Epithelial cell of proximal tubule (primary cell): ENCODE results near the gene CEP70. TPM values are rescaled to one million over a fixed set of nuclear protein-coding genes. Genes with fewer than 3 reads are reported as not detected.
"Not testable (repeated sequence)": the region's sequence is repeated elsewhere in the genome, so short reads cannot be mapped to it uniquely, and the experiment has no call there.

Source experiments
- DNase-seq: peaks from one replicate; pipeline ENCODE4 v3.0.0-alpha.2; 2011; ENCODE audit warnings: low read depth
- H3K4me3 ChIP-seq: 2 replicates; pipeline ENCODE4 v1.5.1; 2011; ENCODE audit warnings: low read depth, mild to moderate bottlenecking, low read length
- CTCF ChIP-seq: conservative IDR thresholded peaks from 2 replicates; pipeline ENCODE4 v1.5.1; 2012; ENCODE audit warnings: low read depth, mild to moderate bottlenecking, low read length
- total RNA-seq: library from RNA; depleted of rRNA; stranded (reverse); fragments of >200 nt; gene quantifications from 2 replicates; pipeline ENCODE4 v1.2.3, GENCODE V29; 2015

CEP70 gene
- total RNA-seq, 1 donor from 2014 or later: 21.0 TPM

GRCh38 chr3:138497851-138498250 lies 96.2 kb downstream of the CEP70 start:
- no peak for DNase-seq
- TF ChIP-seq CTCF: no peak
- H3K4me3 ChIP-seq: no peak overlapping the region

GRCh38 chr3:138497021-138497420 lies 97.0 kb downstream of the CEP70 start:
- no peak for TF ChIP-seq CTCF
- H3K4me3 ChIP-seq: no peak overlapping the region
- DNase-seq: no peak

GRCh38 chr3:138496436-138496835 lies 97.6 kb downstream of the CEP70 start:
- no peak for DNase-seq
- TF ChIP-seq CTCF: no peak
- H3K4me3 ChIP-seq: no peak overlapping the region

GRCh38 chr3:138495638-138496037 lies 98.4 kb downstream of the CEP70 start:
- not testable (repeated sequence) for DNase-seq, H3K4me3 ChIP-seq

- no peak for DNase-seq
- no peak overlapping the region for H3K4me3 ChIP-seq
- TF ChIP-seq CTCF: no peak
These were observed 99.5 kb downstream of the CEP70 start for GRCh38 chr3:138494607-138494929.

- TF ChIP-seq CTCF: no peak
- peak; percentile 35 for DNase-seq
- no peak overlapping the region for H3K4me3 ChIP-seq
These were observed 100.1 kb downstream of the CEP70 start for GRCh38 chr3:138493804-138494606.

GRCh38 chr3:138492980-138493675 lies 100.9 kb downstream of the CEP70 start:
- H3K4me3 ChIP-seq: no peak overlapping the region
- no peak for TF ChIP-seq CTCF
- no peak for DNase-seq
